Amniotic epithelial cell (primary cell): ENCODE data around the gene NARF.
A peak's percentile ranks its signal among the peaks of the same experiment; 100 is the strongest.
"Not testable (repeated sequence)": the region's sequence is repeated elsewhere in the genome, so short reads cannot be mapped to it uniquely, and the experiment has no call there.

Experiments used
- DNase-seq: peaks from one replicate; pipeline ENCODE4 v3.0.0-alpha.2; 2010; ENCODE audit warnings: low read depth

The NARF gene

GRCh38 chr17:82497483-82498405 is 39.2 kb downstream of the NARF start:
- peak; percentile 97 for DNase-seq

GRCh38 chr17:82502207-82502606 is 43.7 kb downstream of the NARF start:
- no peak for DNase-seq

GRCh38 chr17:82503094-82503727 is 44.7 kb downstream of the NARF start:
- no peak for DNase-seq

- no peak for DNase-seq
Measured at GRCh38 chr17:82503728-82504308, 45.3 kb downstream of the NARF start.

GRCh38 chr17:82505296-82505695 is 46.8 kb downstream of the NARF start:
- DNase-seq: no peak

- DNase-seq: not testable (repeated sequence)
Measured at GRCh38 chr17:82506402-82506801, 47.9 kb downstream of the NARF start.

GRCh38 chr17:82507631-82508175 is 49.2 kb downstream of the NARF start:
- DNase-seq: no peak

GRCh38 chr17:82511642-82512041 is 53.1 kb downstream of the NARF start:
- not testable (repeated sequence) for DNase-seq

- not testable (repeated sequence) for DNase-seq
Measured at GRCh38 chr17:82513864-82514263, 55.3 kb downstream of the NARF start.

GRCh38 chr17:82517230-82517865 is 58.8 kb downstream of the NARF start:
- DNase-seq: peak; percentile 74

GRCh38 chr17:82518826-82519810 is 60.6 kb downstream of the NARF start, which contains the start of gene FOXK2:
Gene FOXK2 (plus strand): TSS chr17:82519732. CDS start chr17:82519889, 157 bp downstream.
- peak; percentile 94 for DNase-seq

- DNase-seq: no peak
Measured at GRCh38 chr17:82519971-82520903, 61.7 kb downstream of the NARF start.

- no peak for DNase-seq
Measured at GRCh38 chr17:82524540-82524939, 66.0 kb downstream of the NARF start.

GRCh38 chr17:82525712-82526111 is 67.2 kb downstream of the NARF start:
- DNase-seq: no peak

- DNase-seq: no peak
Measured at GRCh38 chr17:82527898-82528297, 69.4 kb downstream of the NARF start.

GRCh38 chr17:82528484-82529265 is 70.1 kb downstream of the NARF start:
- DNase-seq: peak; percentile 63

- no peak for DNase-seq
Measured at GRCh38 chr17:82529914-82530300, 71.4 kb downstream of the NARF start.

- DNase-seq: peak; percentile 82
Measured at GRCh38 chr17:82531431-82531881, 72.9 kb downstream of the NARF start.

GRCh38 chr17:82534401-82534812 is 75.9 kb downstream of the NARF start:
- no peak for DNase-seq
